ENCODE data around the gene NYAP2. TPM values are rescaled to one million over a fixed set of nuclear protein-coding genes. Genes with fewer than 3 reads are reported as not detected.

Gene NYAP2
- total and polyA plus RNA-seq, 12 donors = 0.04 TPM; not detected in 11

DNA sequence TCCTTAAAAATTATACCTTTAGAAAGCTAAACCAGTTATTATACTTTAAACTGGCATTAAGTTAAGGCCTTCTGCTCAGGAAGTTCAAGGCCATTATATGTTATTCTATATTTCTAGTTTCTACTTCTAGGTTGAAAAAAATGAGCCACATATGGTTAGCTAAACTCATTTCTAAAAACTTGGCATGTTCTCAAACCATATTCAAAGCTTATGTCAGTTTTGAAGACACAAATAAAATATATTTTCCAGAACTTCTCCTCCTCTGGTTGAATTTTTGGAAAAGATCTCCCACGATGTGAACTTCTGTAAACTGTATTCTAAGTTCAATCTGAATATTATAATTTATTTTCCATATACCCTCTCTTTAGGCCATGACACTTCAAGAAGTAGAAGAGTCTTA, 103.5 kb downstream of the NYAP2 start:
- H3K27ac ChIP-seq = no peak overlapping the region
- TF ChIP-seq, protein P1, sequence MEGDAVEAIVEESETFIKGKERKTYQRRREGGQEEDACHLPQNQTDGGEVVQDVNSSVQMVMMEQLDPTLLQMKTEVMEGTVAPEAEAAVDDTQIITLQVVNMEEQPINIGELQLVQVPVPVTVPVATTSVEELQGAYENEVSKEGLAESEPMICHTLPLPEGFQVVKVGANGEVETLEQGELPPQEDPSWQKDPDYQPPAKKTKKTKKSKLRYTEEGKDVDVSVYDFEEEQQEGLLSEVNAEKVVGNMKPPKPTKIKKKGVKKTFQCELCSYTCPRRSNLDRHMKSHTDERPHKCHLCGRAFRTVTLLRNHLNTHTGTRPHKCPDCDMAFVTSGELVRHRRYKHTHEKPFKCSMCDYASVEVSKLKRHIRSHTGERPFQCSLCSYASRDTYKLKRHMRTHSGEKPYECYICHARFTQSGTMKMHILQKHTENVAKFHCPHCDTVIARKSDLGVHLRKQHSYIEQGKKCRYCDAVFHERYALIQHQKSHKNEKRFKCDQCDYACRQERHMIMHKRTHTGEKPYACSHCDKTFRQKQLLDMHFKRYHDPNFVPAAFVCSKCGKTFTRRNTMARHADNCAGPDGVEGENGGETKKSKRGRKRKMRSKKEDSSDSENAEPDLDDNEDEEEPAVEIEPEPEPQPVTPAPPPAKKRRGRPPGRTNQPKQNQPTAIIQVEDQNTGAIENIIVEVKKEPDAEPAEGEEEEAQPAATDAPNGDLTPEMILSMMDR (IDR thresholded peaks at IDR 0.05) = no peak
- DNase-seq (no peak), ATAC-seq (no peak)
- no peak overlapping the region for H3K4me3 ChIP-seq
- H3K27me3 ChIP-seq = no peaks in the 10 kb centered on the region
- WGBS, 2 donors = 68 to 78% methylated on average over 1 of the region's 1 CpG
- H3K9me3 ChIP-seq = no peaks in the 10 kb centered on the region
- intact Hi-C loops (cut with DNase I) = no loop called here
- H3K36me3 ChIP-seq = no peaks in the 10 kb centered on the region
- no peaks in the 10 kb centered on the region for H3K4me1 ChIP-seq

DNA sequence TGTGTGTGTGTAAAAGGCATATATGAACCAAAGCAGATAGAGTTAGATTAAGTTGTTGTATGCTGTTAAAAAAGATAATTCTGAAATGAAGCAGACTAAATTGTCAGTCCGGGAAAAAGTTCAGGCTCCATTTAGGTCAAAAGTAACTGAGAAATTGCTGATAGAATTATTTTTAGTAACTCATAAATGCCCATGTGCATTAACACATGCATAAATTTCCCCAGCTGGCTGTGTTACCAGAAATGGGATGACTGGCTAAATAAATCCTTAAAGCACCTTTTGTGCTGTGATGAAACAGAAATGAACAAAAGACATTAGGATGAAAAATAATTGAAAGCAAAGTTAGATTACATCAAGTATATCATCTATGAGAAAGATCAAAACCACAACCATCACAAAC, 111.3 kb downstream of the NYAP2 start:
- Histone ChIP-seq H3K4me3 (no peak overlapping the region), H3K27me3 (no peaks in the 10 kb centered on the region), H3K9me3 (no peaks in the 10 kb centered on the region), H3K36me3 (no peaks in the 10 kb centered on the region), H3K27ac (no peak overlapping the region), H3K4me1 (no peaks in the 10 kb centered on the region)
- 67 to 80% methylated on average over 1 of the region's 1 CpG for WGBS, 2 donors
- TF ChIP-seq, protein P1 (IDR thresholded peaks at IDR 0.05) = no peak
- ATAC-seq = no peak
- intact Hi-C loops (cut with DNase I) = no loop called here
- no peak for DNase-seq

- ATAC-seq = no peak
- DNase-seq = no peak
- TF ChIP-seq, protein P1 (IDR thresholded peaks at IDR 0.05) = no peak
- no peak overlapping the region for H3K4me3 ChIP-seq
- H3K27ac ChIP-seq = no peak overlapping the region
- intact Hi-C loops (cut with DNase I) = no loop called here
- no peaks in the 10 kb centered on the region for H3K4me1 ChIP-seq
- H3K9me3 ChIP-seq = no peaks in the 10 kb centered on the region
- 27 to 31% methylated on average over 1 of the region's 1 CpG for WGBS, 2 donors
- no peaks in the 10 kb centered on the region for H3K27me3 ChIP-seq
- H3K36me3 ChIP-seq = no peaks in the 10 kb centered on the region
These were observed 113.0 kb downstream of the NYAP2 start for GRCh38 chr2:225512469-225512868.

DNA sequence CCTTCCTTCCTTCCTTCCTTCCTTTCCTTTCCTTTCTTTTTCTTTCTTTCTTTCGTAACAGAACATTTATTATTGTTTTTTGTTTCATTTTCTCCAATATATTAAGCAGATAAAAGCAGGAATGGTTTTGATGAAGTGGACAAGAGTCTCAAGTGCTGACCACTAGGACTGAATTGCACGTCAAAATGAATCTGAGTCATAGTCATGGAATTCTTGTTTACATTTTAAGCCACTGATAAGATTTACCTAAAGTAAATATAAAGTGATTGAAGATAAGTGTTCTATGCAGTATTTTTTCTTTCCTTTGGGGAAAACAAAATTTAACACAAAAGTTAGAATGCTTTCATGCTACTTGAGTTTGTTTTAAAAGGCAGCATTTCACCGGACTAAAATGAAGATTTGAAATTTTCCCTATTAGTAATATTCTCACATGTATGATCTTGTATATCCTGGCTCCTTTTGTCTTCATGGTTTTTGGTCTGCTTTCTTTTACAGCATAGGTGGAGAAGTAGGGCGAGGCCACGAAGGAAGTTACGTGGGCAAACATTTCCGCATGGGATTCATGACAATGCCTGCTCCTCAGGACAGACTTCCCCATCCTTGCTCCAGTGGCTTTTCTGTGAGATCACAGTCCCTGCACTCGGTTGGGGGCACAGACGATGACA, 113.5 kb downstream of the NYAP2 start:
- no peaks in the 10 kb centered on the region for H3K9me3 ChIP-seq
- 70% methylated on average over 9 of the region's 9 CpGs for WGBS, 2 donors
- H3K4me3 ChIP-seq = no peak overlapping the region
- TF ChIP-seq, protein P1 (IDR thresholded peaks at IDR 0.05) = no peak
- DNase-seq = no peak
- H3K4me1 ChIP-seq = no peaks in the 10 kb centered on the region
- no peaks in the 10 kb centered on the region for H3K27me3 ChIP-seq
- no peaks in the 10 kb centered on the region for H3K36me3 ChIP-seq
- H3K27ac ChIP-seq = no peak overlapping the region
- intact Hi-C loops (cut with DNase I) = no loop called here
- ATAC-seq = no peak

Measured in heart right ventricle (tissue), 16 donors.